Mesendoderm (in vitro differentiated cells): ENCODE data around the gene PLAA. TPM values are rescaled to one million over a fixed set of nuclear protein-coding genes. Genes with fewer than 3 reads are reported as not detected.

Experiments used
- DNase-seq: peaks from one replicate; pipeline ENCODE4 v3.0.0; 2013
- H2AK5ac ChIP-seq: 2 replicates; pipeline ENCODE4 v1.6.1; 2013; ENCODE audit warnings: low read length, inconsistent platforms
- H2BK120ac ChIP-seq: 2 replicates; pipeline ENCODE4 v1.6.1; 2013; ENCODE audit warnings: low read depth, mild to moderate bottlenecking, low read length, moderate library complexity, mixed read lengths
- H2BK15ac ChIP-seq: replicated peaks from 2 replicates; pipeline ENCODE4 v1.6.1; 2013; ENCODE audit warnings: low read depth, mild to moderate bottlenecking, moderate library complexity
- H2BK5ac ChIP-seq: 2 replicates; pipeline ENCODE4 v1.6.1; 2013; ENCODE audit warnings: low read length, inconsistent platforms
- H3K18ac ChIP-seq: 2 replicates; pipeline ENCODE4 v1.6.1; 2013; ENCODE audit warnings: mild to moderate bottlenecking, low read length, mixed read lengths
- H3K23ac ChIP-seq: one replicate; pipeline ENCODE4 v1.6.1; 2013; ENCODE audit warnings: low read length
- H3K27ac ChIP-seq: 2 replicates; pipeline ENCODE4 v1.5.1; 2013; ENCODE audit warnings: low read depth, mild to moderate bottlenecking, inconsistent platforms, low read length, moderate library complexity
- H3K27me3 ChIP-seq: 2 replicates; pipeline ENCODE4 v1.6.1; 2013; ENCODE audit warnings: low read length, control low read depth, mild to moderate bottlenecking, inconsistent platforms; ENCODE audit not compliant: insufficient read depth, poor library complexity
- H3K36me3 ChIP-seq: 2 replicates; pipeline ENCODE4 v1.6.1; 2013; ENCODE audit warnings: low read length, inconsistent platforms; ENCODE audit not compliant: control insufficient read depth, insufficient read depth
- H3K4ac ChIP-seq: one replicate; pipeline ENCODE4 v1.6.1; 2013; ENCODE audit warnings: low read depth, mild to moderate bottlenecking, low read length, moderate library complexity
- H3K4me1 ChIP-seq: 2 replicates; pipeline ENCODE4 v1.6.1; 2013; ENCODE audit warnings: low read depth, low read length, inconsistent platforms; ENCODE audit not compliant: control insufficient read depth
- H3K4me2 ChIP-seq: 2 replicates; pipeline ENCODE4 v1.6.1; 2013; ENCODE audit warnings: low read length
- H3K4me3 ChIP-seq: 2 replicates; pipeline ENCODE4 v1.5.1; 2013; ENCODE audit warnings: mild to moderate bottlenecking, low read length
- H3K56ac ChIP-seq: one replicate; pipeline ENCODE4 v1.6.1; 2013; ENCODE audit warnings: low read length
- H3K79me1 ChIP-seq: 2 replicates; pipeline ENCODE4 v1.6.1; 2013; ENCODE audit warnings: low read length, inconsistent platforms
- H3K79me2 ChIP-seq: 2 replicates; pipeline ENCODE4 v1.6.1; 2013; ENCODE audit warnings: mild to moderate bottlenecking, low read length; ENCODE audit not compliant: control insufficient read depth, insufficient read depth
- H3K9ac ChIP-seq: 2 replicates; pipeline ENCODE4 v1.6.1; 2013; ENCODE audit warnings: low read length, inconsistent platforms
- H4K5ac ChIP-seq: one replicate; pipeline ENCODE4 v1.6.1; 2013; ENCODE audit warnings: low read length
- H4K8ac ChIP-seq: one replicate; pipeline ENCODE4 v1.6.1; 2013; ENCODE audit warnings: low read depth, mild to moderate bottlenecking, control low read depth, low read length, moderate library complexity
- WGBS: extraction: QIAGEN DNeasy Blood & Tissue Kit; methylation state at CpG from one replicate; pipeline ENCODE4 v1.1.7; 2013; ENCODE audit warnings: low lambda C conversion rate, missing lambda C conversion rate; ENCODE audit not compliant: insufficient coverage; ENCODE audit errors: extremely low coverage; 5-methylcytosine and 5-hydroxymethylcytosine counted together
- polyA plus RNA-seq, 2 experiments: library from polyadenylated mRNA; stranded (reverse); fragments of 200-250 nt; gene quantifications; one replicate each; pipeline ENCODE4 v1.2.3, GENCODE V29; 2013

The PLAA gene
- 41.1 TPM for polyA plus RNA-seq (2013, experiment 1 of 2)
- polyA plus RNA-seq (2013, experiment 2 of 2) = 41.7 TPM

- no peaks in the 10 kb centered on the region for H3K36me3 ChIP-seq
- peak within 1 kb of the TSS; percentile 98 for H3K9ac ChIP-seq
- no peak within 1 kb of the TSS for H2BK120ac ChIP-seq
- peak within 1 kb of the TSS; percentile 72 for H3K4me2 ChIP-seq
- H3K27me3 ChIP-seq = no peaks in the 10 kb centered on the region
- peak within 1 kb of the TSS; percentile 92 for H2BK5ac ChIP-seq
- H2AK5ac ChIP-seq = no peak within 1 kb of the TSS
- no peak within 1 kb of the TSS for H4K5ac ChIP-seq
- peak within 1 kb of the TSS; percentile 98 for H3K23ac ChIP-seq
- H3K79me1 ChIP-seq = peaks cover 1% of the 10 kb centered on the region
- peak within 1 kb of the TSS; percentile 98 for H3K4ac ChIP-seq
- H3K56ac ChIP-seq = peak within 1 kb of the TSS; percentile 99
- H3K4me3 ChIP-seq = peak within 1 kb of the TSS; percentile 89
- peaks cover 2% of the 10 kb centered on the region for H3K4me1 ChIP-seq
- no peak within 1 kb of the TSS for H2BK15ac ChIP-seq
- peak within 1 kb of the TSS; percentile 98 for H3K27ac ChIP-seq
- peak within 1 kb of the TSS; percentile 94 for H3K18ac ChIP-seq
- WGBS = no CpG with 5 or more reads among the region's 76 CpGs
- DNase-seq = peak; percentile 97
- H4K8ac ChIP-seq = peak within 1 kb of the TSS; percentile 69
- H3K79me2 ChIP-seq = peaks cover 42% of the 10 kb centered on the region
Measured at GRCh38 chr9:26946753-26947727, at the start of gene PLAA. Gene PLAA, minus strand, starts transcription at chr9:26947242. Its CDS starts 197 bp downstream, at chr9:26947045.

GRCh38 chr9:26995810-26996209, 48.8 kb upstream of the PLAA start:
- WGBS = no CpG with 5 or more reads among the region's 2 CpGs
- H3K56ac ChIP-seq = no peak overlapping the region
- no peak overlapping the region for H3K18ac ChIP-seq
- no peaks in the 10 kb centered on the region for H3K36me3 ChIP-seq
- H3K23ac ChIP-seq = no peak overlapping the region
- no peak overlapping the region for H2BK120ac ChIP-seq
- H4K8ac ChIP-seq = no peak overlapping the region
- no peak overlapping the region for H2AK5ac ChIP-seq
- H3K79me2 ChIP-seq = no peaks in the 10 kb centered on the region
- no peak overlapping the region for H3K4me2 ChIP-seq
- H3K27ac ChIP-seq = no peak overlapping the region
- no peak overlapping the region for H3K9ac ChIP-seq
- H3K4ac ChIP-seq = no peak overlapping the region
- no peak overlapping the region for H3K4me3 ChIP-seq
- H3K27me3 ChIP-seq = no peaks in the 10 kb centered on the region
- H4K5ac ChIP-seq = no peak overlapping the region
- H2BK15ac ChIP-seq = no peak overlapping the region
- H3K79me1 ChIP-seq = no peaks in the 10 kb centered on the region
- no peaks in the 10 kb centered on the region for H3K4me1 ChIP-seq
- DNase-seq = no peak
- no peak overlapping the region for H2BK5ac ChIP-seq

- WGBS = no CpG with 5 or more reads among the region's 1 CpG
Measured at GRCh38 chr9:26983340-26983739, 36.3 kb upstream of the PLAA start.

GRCh38 chr9:26975728-26976707, 29.0 kb upstream of the PLAA start:
- Histone ChIP-seq H3K27me3 (no peaks in the 10 kb centered on the region), H3K79me2 (no peaks in the 10 kb centered on the region), H4K8ac (no peak overlapping the region), H2BK5ac (no peak overlapping the region), H3K23ac (no peak overlapping the region), H3K18ac (peak overlapping the region; percentile 19), H4K5ac (no peak overlapping the region), H3K4me1 (peaks cover 1% of the 10 kb centered on the region), H3K27ac (peak overlapping the region; percentile 9), H3K4me2 (no peak overlapping the region), H3K79me1 (no peaks in the 10 kb centered on the region), H2BK120ac (peak overlapping the region; percentile 29), H2BK15ac (no peak overlapping the region), H3K4ac (no peak overlapping the region), H3K9ac (peak overlapping the region; percentile 4), H3K4me3 (no peak overlapping the region), H3K56ac (peak overlapping the region; percentile 29), H2AK5ac (no peak overlapping the region), H3K36me3 (no peaks in the 10 kb centered on the region)
- WGBS = no CpG with 5 or more reads among the region's 18 CpGs
- peak; percentile 84 for DNase-seq

More at GRCh38 chr9:26983340-26983739, 36.3 kb upstream of the PLAA start:
- H3K9ac ChIP-seq = no peak overlapping the region
- no peak overlapping the region for H3K4ac ChIP-seq
- H2BK5ac ChIP-seq = no peak overlapping the region
- no peaks in the 10 kb centered on the region for H3K4me1 ChIP-seq
- no peak overlapping the region for H3K23ac ChIP-seq
- H3K27ac ChIP-seq = no peak overlapping the region
- no peak overlapping the region for H3K18ac ChIP-seq
- H4K5ac ChIP-seq = no peak overlapping the region
- DNase-seq = peak; percentile 31
- no peak overlapping the region for H3K56ac ChIP-seq
- H4K8ac ChIP-seq = no peak overlapping the region
- H3K4me2 ChIP-seq = no peak overlapping the region
- H3K27me3 ChIP-seq = no peaks in the 10 kb centered on the region
- H3K79me2 ChIP-seq = no peaks in the 10 kb centered on the region
- no peak overlapping the region for H2BK120ac ChIP-seq
- H3K4me3 ChIP-seq = no peak overlapping the region
- no peaks in the 10 kb centered on the region for H3K79me1 ChIP-seq
- H3K36me3 ChIP-seq = no peaks in the 10 kb centered on the region
- H2AK5ac ChIP-seq = no peak overlapping the region
- no peak overlapping the region for H2BK15ac ChIP-seq

- H3K4ac ChIP-seq = no peak overlapping the region
- H4K8ac ChIP-seq = no peak overlapping the region
- H3K9ac ChIP-seq = peak overlapping the region; percentile 31
- no peak overlapping the region for H3K23ac ChIP-seq
- H3K4me3 ChIP-seq = no peak overlapping the region
- no peak overlapping the region for H2BK5ac ChIP-seq
- no CpG with 5 or more reads among the region's 4 CpGs for WGBS
- no peak overlapping the region for H2AK5ac ChIP-seq
- no peaks in the 10 kb centered on the region for H3K79me2 ChIP-seq
- H3K18ac ChIP-seq = no peak overlapping the region
- H3K4me1 ChIP-seq = peaks cover 1% of the 10 kb centered on the region
- H3K79me1 ChIP-seq = no peaks in the 10 kb centered on the region
- no peak overlapping the region for H2BK120ac ChIP-seq
- DNase-seq = peak; percentile 45
- no peak overlapping the region for H2BK15ac ChIP-seq
- no peak overlapping the region for H3K27ac ChIP-seq
- no peak overlapping the region for H3K4me2 ChIP-seq
- no peaks in the 10 kb centered on the region for H3K27me3 ChIP-seq
- no peak overlapping the region for H4K5ac ChIP-seq
- H3K56ac ChIP-seq = peak overlapping the region; percentile 68
- no peaks in the 10 kb centered on the region for H3K36me3 ChIP-seq
Measured at GRCh38 chr9:26974927-26975326, 27.9 kb upstream of the PLAA start.
